ENCODE measurements around the gene SKAP2. TPM values are rescaled to one million over a fixed set of nuclear protein-coding genes. Genes with fewer than 3 reads are reported as not detected.

The SKAP2 gene
- total and polyA plus RNA-seq, 10 of the 15 experiments (the other 5 are each of a cell fraction or from before 2014, with no cell fraction given), result 10.9 to 40.6 (median 23.5) TPM

DNA sequence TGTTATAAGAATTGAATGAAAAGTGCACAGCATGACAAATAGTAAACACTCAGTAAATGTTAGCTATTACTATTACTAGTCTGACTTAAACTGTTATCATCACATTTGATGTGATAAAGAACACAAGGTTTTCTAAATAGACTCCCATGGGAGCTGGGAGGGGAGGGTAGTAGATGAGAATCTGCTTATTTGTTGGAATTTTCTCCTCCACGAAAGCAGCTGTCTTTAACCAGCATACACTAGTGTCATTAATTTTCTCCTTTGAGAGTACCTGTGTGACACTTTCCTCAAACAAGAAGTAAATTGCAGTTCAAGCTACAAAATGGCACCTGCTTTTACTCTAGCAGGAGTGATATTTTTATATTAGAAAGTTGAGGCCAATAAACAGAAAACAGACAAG, 200.1 kb downstream of the SKAP2 start (continued):
- TF ChIP-seq, protein P1, sequence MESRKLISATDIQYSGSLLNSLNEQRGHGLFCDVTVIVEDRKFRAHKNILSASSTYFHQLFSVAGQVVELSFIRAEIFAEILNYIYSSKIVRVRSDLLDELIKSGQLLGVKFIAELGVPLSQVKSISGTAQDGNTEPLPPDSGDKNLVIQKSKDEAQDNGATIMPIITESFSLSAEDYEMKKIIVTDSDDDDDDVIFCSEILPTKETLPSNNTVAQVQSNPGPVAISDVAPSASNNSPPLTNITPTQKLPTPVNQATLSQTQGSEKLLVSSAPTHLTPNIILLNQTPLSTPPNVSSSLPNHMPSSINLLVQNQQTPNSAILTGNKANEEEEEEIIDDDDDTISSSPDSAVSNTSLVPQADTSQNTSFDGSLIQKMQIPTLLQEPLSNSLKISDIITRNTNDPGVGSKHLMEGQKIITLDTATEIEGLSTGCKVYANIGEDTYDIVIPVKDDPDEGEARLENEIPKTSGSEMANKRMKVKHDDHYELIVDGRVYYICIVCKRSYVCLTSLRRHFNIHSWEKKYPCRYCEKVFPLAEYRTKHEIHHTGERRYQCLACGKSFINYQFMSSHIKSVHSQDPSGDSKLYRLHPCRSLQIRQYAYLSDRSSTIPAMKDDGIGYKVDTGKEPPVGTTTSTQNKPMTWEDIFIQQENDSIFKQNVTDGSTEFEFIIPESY (IDR thresholded peaks at IDR 0.05), result no peak
- TF ChIP-seq, protein P2, sequence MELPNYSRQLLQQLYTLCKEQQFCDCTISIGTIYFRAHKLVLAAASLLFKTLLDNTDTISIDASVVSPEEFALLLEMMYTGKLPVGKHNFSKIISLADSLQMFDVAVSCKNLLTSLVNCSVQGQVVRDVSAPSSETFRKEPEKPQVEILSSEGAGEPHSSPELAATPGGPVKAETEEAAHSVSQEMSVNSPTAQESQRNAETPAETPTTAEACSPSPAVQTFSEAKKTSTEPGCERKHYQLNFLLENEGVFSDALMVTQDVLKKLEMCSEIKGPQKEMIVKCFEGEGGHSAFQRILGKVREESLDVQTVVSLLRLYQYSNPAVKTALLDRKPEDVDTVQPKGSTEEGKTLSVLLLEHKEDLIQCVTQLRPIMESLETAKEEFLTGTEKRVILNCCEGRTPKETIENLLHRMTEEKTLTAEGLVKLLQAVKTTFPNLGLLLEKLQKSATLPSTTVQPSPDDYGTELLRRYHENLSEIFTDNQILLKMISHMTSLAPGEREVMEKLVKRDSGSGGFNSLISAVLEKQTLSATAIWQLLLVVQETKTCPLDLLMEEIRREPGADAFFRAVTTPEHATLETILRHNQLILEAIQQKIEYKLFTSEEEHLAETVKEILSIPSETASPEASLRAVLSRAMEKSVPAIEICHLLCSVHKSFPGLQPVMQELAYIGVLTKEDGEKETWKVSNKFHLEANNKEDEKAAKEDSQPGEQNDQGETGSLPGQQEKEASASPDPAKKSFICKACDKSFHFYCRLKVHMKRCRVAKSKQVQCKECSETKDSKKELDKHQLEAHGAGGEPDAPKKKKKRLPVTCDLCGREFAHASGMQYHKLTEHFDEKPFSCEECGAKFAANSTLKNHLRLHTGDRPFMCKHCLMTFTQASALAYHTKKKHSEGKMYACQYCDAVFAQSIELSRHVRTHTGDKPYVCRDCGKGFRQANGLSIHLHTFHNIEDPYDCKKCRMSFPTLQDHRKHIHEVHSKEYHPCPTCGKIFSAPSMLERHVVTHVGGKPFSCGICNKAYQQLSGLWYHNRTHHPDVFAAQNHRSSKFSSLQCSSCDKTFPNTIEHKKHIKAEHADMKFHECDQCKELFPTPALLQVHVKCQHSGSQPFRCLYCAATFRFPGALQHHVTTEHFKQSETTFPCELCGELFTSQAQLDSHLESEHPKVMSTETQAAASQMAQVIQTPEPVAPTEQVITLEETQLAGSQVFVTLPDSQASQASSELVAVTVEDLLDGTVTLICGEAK (IDR thresholded peaks at IDR 0.05; ENCODE audit: borderline replicate concordance), result no peak
- TF ChIP-seq POU2F2 (IDR thresholded peaks at IDR 0.05; ENCODE audit: borderline replicate concordance, low read depth, low read length) (no peak), CREB1 (IDR thresholded peaks at IDR 0.05; ENCODE audit: low read depth) (no peak), JUND (IDR thresholded peaks at IDR 0.05; ENCODE audit: low read depth, low read length) (no peak), EED (IDR thresholded peaks at IDR 0.05; ENCODE audit: low read depth) (no peak)
- TF ChIP-seq, protein P3, sequence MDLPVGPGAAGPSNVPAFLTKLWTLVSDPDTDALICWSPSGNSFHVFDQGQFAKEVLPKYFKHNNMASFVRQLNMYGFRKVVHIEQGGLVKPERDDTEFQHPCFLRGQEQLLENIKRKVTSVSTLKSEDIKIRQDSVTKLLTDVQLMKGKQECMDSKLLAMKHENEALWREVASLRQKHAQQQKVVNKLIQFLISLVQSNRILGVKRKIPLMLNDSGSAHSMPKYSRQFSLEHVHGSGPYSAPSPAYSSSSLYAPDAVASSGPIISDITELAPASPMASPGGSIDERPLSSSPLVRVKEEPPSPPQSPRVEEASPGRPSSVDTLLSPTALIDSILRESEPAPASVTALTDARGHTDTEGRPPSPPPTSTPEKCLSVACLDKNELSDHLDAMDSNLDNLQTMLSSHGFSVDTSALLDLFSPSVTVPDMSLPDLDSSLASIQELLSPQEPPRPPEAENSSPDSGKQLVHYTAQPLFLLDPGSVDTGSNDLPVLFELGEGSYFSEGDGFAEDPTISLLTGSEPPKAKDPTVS (IDR thresholded peaks at IDR 0.05; ENCODE audit: low read depth, low read length), result no peak

Data from GM12878 (cell line).